ENCODE measurements around the gene NEU2.
A peak's percentile ranks its signal among the peaks of the same experiment; 100 is the strongest.

GRCh38 chr2:233053928-233054784 is 21.7 kb downstream of the NEU2 start:
- TF ChIP-seq POLR2A (IDR thresholded peaks at IDR 0.05) (no peak), CTCF (IDR thresholded peaks at IDR 0.05) (peak; percentile 56 to 72 (median 68))

Measured in uterus (tissue), 2 donors.